ENCODE data around the gene GLDC. TPM values are rescaled to one million over a fixed set of nuclear protein-coding genes. Genes with fewer than 3 reads are reported as not detected.
A peak's percentile ranks its signal among the peaks of the same experiment; 100 is the strongest.

The GLDC gene
- total and polyA plus RNA-seq, 4 donors, result 20.3 to 56.6 (median 36.5) TPM

DNA sequence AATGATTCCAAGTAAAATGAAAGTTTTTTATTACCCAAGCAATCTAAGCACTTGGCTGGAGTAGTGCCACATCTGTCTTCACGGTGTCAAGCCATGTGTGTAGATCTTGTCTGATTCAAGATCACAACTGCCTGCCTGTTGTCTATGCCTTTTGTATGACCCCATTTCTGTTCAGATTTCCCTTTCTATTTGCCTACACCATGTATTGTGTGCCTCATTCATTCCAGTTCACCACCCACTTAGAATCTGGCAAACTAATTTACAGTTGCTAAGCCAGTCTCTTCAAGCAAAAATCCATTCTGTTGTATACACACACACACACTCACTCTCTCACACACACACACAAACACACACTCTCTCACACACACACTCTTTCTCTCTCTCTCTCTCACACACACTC is 33.7 kb downstream of the GLDC start:
- 20% methylated on average over 1 of the region's 1 CpG for WGBS (ENCODE audit: insufficient coverage)
- peak in 3 of 6 donors; percentile 17 to 55 (median 47) for DNase-seq (ENCODE audit: low read depth in 4 of 6, low spot score in 6 of 6)
- no peak overlapping the region for H3K27ac ChIP-seq (ENCODE audit: low read depth, low read length)
- no peaks in the 10 kb centered on the region for H3K4me1 ChIP-seq (ENCODE audit: control insufficient read depth, insufficient read depth, low read length)
- H3K4me3 ChIP-seq (ENCODE audit: low read depth, low read length), result no peak overlapping the region
- peaks cover 3% of the 10 kb centered on the region for H3K36me3 ChIP-seq (ENCODE audit: control insufficient read depth, insufficient read depth, low read length)
- no peaks in the 10 kb centered on the region for H3K9me3 ChIP-seq (ENCODE audit: control insufficient read depth, insufficient read depth, low read length)
- no peaks in the 10 kb centered on the region for H3K27me3 ChIP-seq (ENCODE audit: control insufficient read depth, insufficient read depth, low read length)

GRCh38 chr9:6610073-6610472 is 35.5 kb downstream of the GLDC start:
- DNase-seq (ENCODE audit: low read depth in 4 of 6, low spot score in 6 of 6), result no peak
- no peaks in the 10 kb centered on the region for H3K9me3 ChIP-seq (ENCODE audit: control insufficient read depth, insufficient read depth, low read length)
- H3K27me3 ChIP-seq (ENCODE audit: control insufficient read depth, insufficient read depth, low read length), result no peaks in the 10 kb centered on the region
- no peak overlapping the region for H3K27ac ChIP-seq (ENCODE audit: low read depth, low read length)
- no peak overlapping the region for H3K4me3 ChIP-seq (ENCODE audit: low read depth, low read length)
- WGBS (ENCODE audit: insufficient coverage), result 100% methylated on average over 2 of the region's 2 CpGs
- no peaks in the 10 kb centered on the region for H3K4me1 ChIP-seq (ENCODE audit: control insufficient read depth, insufficient read depth, low read length)
- H3K36me3 ChIP-seq (ENCODE audit: control insufficient read depth, insufficient read depth, low read length), result peaks cover 11% of the 10 kb centered on the region

GRCh38 chr9:6609497-6610016 is 36.0 kb downstream of the GLDC start:
- DNase-seq (ENCODE audit: low read depth in 4 of 6, low spot score in 6 of 6), result no peak
- Histone ChIP-seq H3K27me3 (ENCODE audit: control insufficient read depth, insufficient read depth, low read length) (no peaks in the 10 kb centered on the region), H3K4me1 (ENCODE audit: control insufficient read depth, insufficient read depth, low read length) (no peaks in the 10 kb centered on the region), H3K27ac (ENCODE audit: low read depth, low read length) (no peak overlapping the region), H3K4me3 (ENCODE audit: low read depth, low read length) (no peak overlapping the region), H3K36me3 (ENCODE audit: control insufficient read depth, insufficient read depth, low read length) (peaks cover 12% of the 10 kb centered on the region), H3K9me3 (ENCODE audit: control insufficient read depth, insufficient read depth, low read length) (no peaks in the 10 kb centered on the region)
- WGBS (ENCODE audit: insufficient coverage), result 83% methylated on average over 6 of the region's 11 CpGs

- Histone ChIP-seq H3K4me1 (ENCODE audit: control insufficient read depth, insufficient read depth, low read length) (no peaks in the 10 kb centered on the region), H3K4me3 (ENCODE audit: low read depth, low read length) (no peak overlapping the region), H3K27ac (ENCODE audit: low read depth, low read length) (no peak overlapping the region), H3K9me3 (ENCODE audit: control insufficient read depth, insufficient read depth, low read length) (no peaks in the 10 kb centered on the region), H3K36me3 (ENCODE audit: control insufficient read depth, insufficient read depth, low read length) (peaks cover 24% of the 10 kb centered on the region), H3K27me3 (ENCODE audit: control insufficient read depth, insufficient read depth, low read length) (no peaks in the 10 kb centered on the region)
- WGBS (ENCODE audit: insufficient coverage), result 87% methylated on average over 4 of the region's 5 CpGs
- DNase-seq (ENCODE audit: low read depth in 4 of 6, low spot score in 6 of 6), result no peak
Observed at GRCh38 chr9:6605202-6605601, 40.3 kb downstream of the GLDC start.

- H3K27me3 ChIP-seq (ENCODE audit: control insufficient read depth, insufficient read depth, low read length), result no peaks in the 10 kb centered on the region
- peaks cover 22% of the 10 kb centered on the region for H3K36me3 ChIP-seq (ENCODE audit: control insufficient read depth, insufficient read depth, low read length)
- DNase-seq (ENCODE audit: low read depth in 4 of 6, low spot score in 6 of 6), result no peak
- H3K27ac ChIP-seq (ENCODE audit: low read depth, low read length), result no peak overlapping the region
- no peaks in the 10 kb centered on the region for H3K4me1 ChIP-seq (ENCODE audit: control insufficient read depth, insufficient read depth, low read length)
- H3K4me3 ChIP-seq (ENCODE audit: low read depth, low read length), result no peak overlapping the region
- 82% methylated on average over 2 of the region's 4 CpGs for WGBS (ENCODE audit: insufficient coverage)
- H3K9me3 ChIP-seq (ENCODE audit: control insufficient read depth, insufficient read depth, low read length), result no peaks in the 10 kb centered on the region
Observed at GRCh38 chr9:6600426-6600825, 45.1 kb downstream of the GLDC start.

- Histone ChIP-seq H3K36me3 (ENCODE audit: control insufficient read depth, insufficient read depth, low read length) (peaks cover 22% of the 10 kb centered on the region), H3K4me1 (ENCODE audit: control insufficient read depth, insufficient read depth, low read length) (no peaks in the 10 kb centered on the region), H3K27ac (ENCODE audit: low read depth, low read length) (no peak overlapping the region), H3K27me3 (ENCODE audit: control insufficient read depth, insufficient read depth, low read length) (no peaks in the 10 kb centered on the region), H3K4me3 (ENCODE audit: low read depth, low read length) (no peak overlapping the region), H3K9me3 (ENCODE audit: control insufficient read depth, insufficient read depth, low read length) (no peaks in the 10 kb centered on the region)
- no peak for DNase-seq (ENCODE audit: low read depth in 4 of 6, low spot score in 6 of 6)
- 96% methylated on average over 5 of the region's 5 CpGs for WGBS (ENCODE audit: insufficient coverage)
Observed at GRCh38 chr9:6600006-6600405, 45.5 kb downstream of the GLDC start.

GRCh38 chr9:6598249-6598725 is 47.2 kb downstream of the GLDC start:
- no peak for DNase-seq (ENCODE audit: low read depth in 4 of 6, low spot score in 6 of 6)
- Histone ChIP-seq H3K27ac (ENCODE audit: low read depth, low read length) (no peak overlapping the region), H3K4me3 (ENCODE audit: low read depth, low read length) (no peak overlapping the region), H3K9me3 (ENCODE audit: control insufficient read depth, insufficient read depth, low read length) (no peaks in the 10 kb centered on the region), H3K36me3 (ENCODE audit: control insufficient read depth, insufficient read depth, low read length) (peaks cover 24% of the 10 kb centered on the region), H3K4me1 (ENCODE audit: control insufficient read depth, insufficient read depth, low read length) (no peaks in the 10 kb centered on the region), H3K27me3 (ENCODE audit: control insufficient read depth, insufficient read depth, low read length) (no peaks in the 10 kb centered on the region)
- no CpG with 5 or more reads among the region's 4 CpGs for WGBS (ENCODE audit: insufficient coverage)

GRCh38 chr9:6592791-6593190 is 52.7 kb downstream of the GLDC start:
- no peaks in the 10 kb centered on the region for H3K27me3 ChIP-seq (ENCODE audit: control insufficient read depth, insufficient read depth, low read length)
- WGBS (ENCODE audit: insufficient coverage), result 100% methylated on average over 2 of the region's 4 CpGs
- no peak for DNase-seq (ENCODE audit: low read depth in 4 of 6, low spot score in 6 of 6)
- H3K36me3 ChIP-seq (ENCODE audit: control insufficient read depth, insufficient read depth, low read length), result peaks cover 12% of the 10 kb centered on the region
- H3K4me3 ChIP-seq (ENCODE audit: low read depth, low read length), result no peak overlapping the region
- no peaks in the 10 kb centered on the region for H3K4me1 ChIP-seq (ENCODE audit: control insufficient read depth, insufficient read depth, low read length)
- H3K27ac ChIP-seq (ENCODE audit: low read depth, low read length), result no peak overlapping the region
- H3K9me3 ChIP-seq (ENCODE audit: control insufficient read depth, insufficient read depth, low read length), result no peaks in the 10 kb centered on the region

DNA sequence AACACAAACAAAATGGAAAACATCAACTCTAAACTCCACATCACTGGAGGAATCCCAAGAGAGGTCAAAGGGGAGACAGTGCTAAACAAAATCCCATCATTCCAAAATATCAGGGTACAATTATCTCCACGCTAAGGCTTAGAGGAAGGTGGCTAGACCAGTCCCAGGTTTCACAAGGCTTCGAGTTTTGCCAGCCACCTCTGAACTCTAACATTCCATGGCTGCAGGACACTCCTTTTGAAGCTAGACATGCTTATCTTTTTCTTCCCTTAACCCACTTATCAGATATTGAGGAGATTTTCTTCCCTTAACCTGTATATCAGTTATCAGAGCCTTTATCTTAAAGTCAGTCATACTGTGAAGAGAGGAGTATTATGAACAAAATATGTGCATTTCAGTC is 53.3 kb downstream of the GLDC start:
- WGBS (ENCODE audit: insufficient coverage), result 100% methylated on average over 1 of the region's 2 CpGs
- H3K4me1 ChIP-seq (ENCODE audit: control insufficient read depth, insufficient read depth, low read length), result no peaks in the 10 kb centered on the region
- no peak overlapping the region for H3K27ac ChIP-seq (ENCODE audit: low read depth, low read length)
- H3K27me3 ChIP-seq (ENCODE audit: control insufficient read depth, insufficient read depth, low read length), result no peaks in the 10 kb centered on the region
- H3K4me3 ChIP-seq (ENCODE audit: low read depth, low read length), result no peak overlapping the region
- DNase-seq (ENCODE audit: low read depth in 4 of 6, low spot score in 6 of 6), result no peak
- H3K36me3 ChIP-seq (ENCODE audit: control insufficient read depth, insufficient read depth, low read length), result peaks cover 9% of the 10 kb centered on the region
- no peaks in the 10 kb centered on the region for H3K9me3 ChIP-seq (ENCODE audit: control insufficient read depth, insufficient read depth, low read length)

- Histone ChIP-seq H3K9me3 (ENCODE audit: control insufficient read depth, insufficient read depth, low read length) (no peaks in the 10 kb centered on the region), H3K4me1 (ENCODE audit: control insufficient read depth, insufficient read depth, low read length) (no peaks in the 10 kb centered on the region), H3K27ac (ENCODE audit: low read depth, low read length) (no peak overlapping the region), H3K27me3 (ENCODE audit: control insufficient read depth, insufficient read depth, low read length) (no peaks in the 10 kb centered on the region), H3K36me3 (ENCODE audit: control insufficient read depth, insufficient read depth, low read length) (peaks cover 9% of the 10 kb centered on the region), H3K4me3 (ENCODE audit: low read depth, low read length) (no peak overlapping the region)
- no peak for DNase-seq (ENCODE audit: low read depth in 4 of 6, low spot score in 6 of 6)
- 94% methylated on average over 2 of the region's 2 CpGs for WGBS (ENCODE audit: insufficient coverage)
Observed at GRCh38 chr9:6590772-6591384, 54.7 kb downstream of the GLDC start.
